Measurements from ENCODE around the gene HEXB. TPM values are rescaled to one million over a fixed set of nuclear protein-coding genes. Genes with fewer than 3 reads are reported as not detected.

HEXB gene
- total RNA-seq, 1 donor from 2014 or later, result 220 TPM

DNA sequence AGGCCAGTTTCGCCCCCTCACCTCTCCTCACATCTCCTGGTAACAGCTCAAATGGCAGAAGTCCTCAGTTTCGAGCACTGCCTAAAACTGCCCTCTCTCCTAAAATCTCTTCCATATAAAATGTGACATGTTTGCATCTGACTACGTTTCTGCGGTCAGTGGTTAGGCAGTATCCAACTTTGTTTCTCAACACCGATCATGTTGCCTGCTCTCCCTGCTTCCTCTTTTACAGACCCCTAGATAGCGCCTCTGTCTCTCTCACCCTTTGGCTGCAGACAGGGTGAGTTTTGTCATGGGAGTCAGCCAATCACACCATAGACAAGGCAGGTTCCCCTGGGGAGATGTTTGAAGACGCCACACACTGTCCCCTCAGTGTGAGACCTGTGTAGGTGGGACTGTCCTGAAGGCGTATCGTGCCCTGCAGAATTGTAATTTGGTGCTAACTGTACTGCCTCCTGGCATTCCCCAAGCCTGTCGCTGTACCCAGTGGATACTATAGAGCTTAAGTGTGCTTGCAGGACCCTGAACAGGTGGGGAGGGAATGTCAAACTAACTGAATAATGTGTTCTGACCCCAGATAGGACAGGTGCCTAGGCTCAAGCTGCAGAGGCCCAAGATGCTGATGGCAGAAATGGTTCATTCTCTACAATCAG is 1.1 kb downstream of the HEXB start:
- DNase-seq (ENCODE audit: low read depth), result no peak
- Histone ChIP-seq H3K36me3 (ENCODE audit: control insufficient read depth, insufficient read depth, low read length) (peaks cover 1% of the 10 kb centered on the region), H3K4me3 (ENCODE audit: low read depth, low read length) (peak overlapping the region; percentile 90)

GRCh38 chr5:74686962-74687751 is 2.1 kb downstream of the HEXB start:
- Histone ChIP-seq H3K36me3 (ENCODE audit: control insufficient read depth, insufficient read depth, low read length) (peaks cover 1% of the 10 kb centered on the region), H3K27me3 (ENCODE audit: control insufficient read depth, insufficient read depth, low read length) (no peaks in the 10 kb centered on the region), H3K4me3 (ENCODE audit: low read depth, low read length) (no peak overlapping the region)
- FAIRE-seq (no peak), DNase-seq (ENCODE audit: low read depth) (no peak)
- TF ChIP-seq CTCF (IDR thresholded peaks at IDR 0.05; ENCODE audit: insufficient read depth, low read length, severe bottlenecking), result no peak

More for the DNA sequence above, 1.1 kb downstream of the HEXB start:
- no peaks in the 10 kb centered on the region for H3K27me3 ChIP-seq (ENCODE audit: control insufficient read depth, insufficient read depth, low read length)
- no peak for FAIRE-seq
- no peak for TF ChIP-seq CTCF (IDR thresholded peaks at IDR 0.05; ENCODE audit: insufficient read depth, low read length, severe bottlenecking)

DNA sequence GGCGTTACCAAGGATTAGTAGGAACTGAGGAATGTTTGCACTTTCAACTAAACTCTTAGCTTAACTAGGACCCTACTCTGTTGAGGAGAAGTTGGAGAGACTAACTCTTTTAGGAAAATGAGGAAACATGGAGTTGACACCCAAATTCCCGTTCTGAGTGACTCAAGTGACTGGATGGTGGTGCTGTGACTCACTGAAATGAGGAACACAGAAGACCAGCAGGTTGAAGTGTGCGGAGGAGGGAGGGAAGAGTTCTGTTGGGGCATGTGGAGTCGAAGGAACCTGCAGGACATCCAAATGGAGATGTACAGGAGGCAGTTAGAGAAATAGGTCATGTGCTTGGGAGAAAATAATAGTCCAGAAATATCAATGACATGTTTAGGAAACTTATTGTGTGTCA is 8.2 kb downstream of the HEXB start:
- peak; percentile 93 for DNase-seq (ENCODE audit: low read depth)
- no peak for TF ChIP-seq CTCF (IDR thresholded peaks at IDR 0.05; ENCODE audit: insufficient read depth, low read length, severe bottlenecking)
- no peak overlapping the region for H3K4me3 ChIP-seq (ENCODE audit: low read depth, low read length)
- H3K27me3 ChIP-seq (ENCODE audit: control insufficient read depth, insufficient read depth, low read length), result no peaks in the 10 kb centered on the region
- FAIRE-seq, result peak; percentile 40
- H3K36me3 ChIP-seq (ENCODE audit: control insufficient read depth, insufficient read depth, low read length), result peaks cover 6% of the 10 kb centered on the region

- H3K27me3 ChIP-seq (ENCODE audit: control insufficient read depth, insufficient read depth, low read length), result no peaks in the 10 kb centered on the region
- no peak overlapping the region for H3K4me3 ChIP-seq (ENCODE audit: low read depth, low read length)
- DNase-seq (ENCODE audit: low read depth) (no peak), FAIRE-seq (no peak)
- no peak for TF ChIP-seq CTCF (IDR thresholded peaks at IDR 0.05; ENCODE audit: insufficient read depth, low read length, severe bottlenecking)
- H3K36me3 ChIP-seq (ENCODE audit: control insufficient read depth, insufficient read depth, low read length), result peaks cover 6% of the 10 kb centered on the region
These were observed 32.6 kb downstream of the HEXB start for GRCh38 chr5:74717596-74717995.

DNA sequence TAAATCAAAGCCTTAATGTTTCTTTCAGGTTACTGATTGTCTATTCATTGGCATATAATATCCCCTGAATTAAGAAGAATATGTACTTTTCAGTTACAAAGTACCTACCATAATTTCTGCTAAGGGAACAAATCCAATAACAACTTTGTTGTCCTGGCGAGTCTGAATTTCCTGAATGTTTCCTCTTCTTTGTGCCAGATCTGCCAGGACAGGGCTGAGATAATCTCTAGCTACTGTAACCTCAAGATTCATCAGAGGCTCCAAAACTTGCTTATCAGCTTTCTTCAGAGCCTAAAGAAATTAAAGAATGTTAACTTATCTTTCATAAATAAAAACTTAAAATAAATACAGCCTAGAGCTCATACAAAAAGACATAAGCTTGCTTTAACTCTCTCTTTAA is 37.2 kb downstream of the HEXB start:
- TF ChIP-seq CTCF (IDR thresholded peaks at IDR 0.05; ENCODE audit: insufficient read depth, low read length, severe bottlenecking), result no peak
- Histone ChIP-seq H3K36me3 (ENCODE audit: control insufficient read depth, insufficient read depth, low read length) (peaks cover 7% of the 10 kb centered on the region), H3K4me3 (ENCODE audit: low read depth, low read length) (no peak overlapping the region), H3K27me3 (ENCODE audit: control insufficient read depth, insufficient read depth, low read length) (no peaks in the 10 kb centered on the region)
- no peak for FAIRE-seq
- DNase-seq (ENCODE audit: low read depth), result no peak

Measured in bronchial epithelial cell (primary cell).